ENCODE results near the gene SBK2.

- TF ChIP-seq MXD4 (CRISPR knock-in tag; IDR thresholded peaks at IDR 0.05; ENCODE audit: borderline replicate concordance), result no peak
- TF ChIP-seq USF2 (CRISPR knock-in tag; IDR thresholded peaks at IDR 0.05), result no peak
- TF ChIP-seq USF1 (CRISPR knock-in tag; IDR thresholded peaks at IDR 0.05), result no peak
- TF ChIP-seq CTCF (IDR thresholded peaks at IDR 0.05), result no peak
- TF ChIP-seq JUN (CRISPR knock-in tag; IDR thresholded peaks at IDR 0.05), result no peak
- no peak for TF ChIP-seq FOXK1 (CRISPR knock-in tag; IDR thresholded peaks at IDR 0.05)
- TF ChIP-seq CREB1 (CRISPR knock-in tag; IDR thresholded peaks at IDR 0.05), result no peak
- TF ChIP-seq FOXP4 (CRISPR knock-in tag; IDR thresholded peaks at IDR 0.05), result no peak
- TF ChIP-seq ATF1 (CRISPR knock-in tag; IDR thresholded peaks at IDR 0.05), result no peak
- TF ChIP-seq ATF3 (CRISPR knock-in tag; conservative IDR thresholded peaks at IDR 0.05), result no peak
- no peak for TF ChIP-seq ZNF232 (CRISPR knock-in tag; IDR thresholded peaks at IDR 0.05)
- no peak for TF ChIP-seq SP1 (CRISPR knock-in tag; conservative IDR thresholded peaks at IDR 0.05)
- TF ChIP-seq KAT7 (CRISPR knock-in tag; IDR thresholded peaks at IDR 0.05; ENCODE audit: borderline replicate concordance), result no peak
- TF ChIP-seq NFE2L1 (CRISPR knock-in tag; IDR thresholded peaks at IDR 0.05), result no peak
Observed at GRCh38 chr19:55552620-55553019, 15.7 kb upstream of the SBK2 start.
